SW480 (cell line): ENCODE results near the gene POLR2F.
"Not testable (repeated sequence)": the region's sequence is repeated elsewhere in the genome, so short reads cannot be mapped to it uniquely, and the experiment has no call there.

Experiments used
- DNase-seq: peaks from one replicate; pipeline ENCODE4 v3.0.0-alpha.2; 2016; ENCODE audit warnings: low spot score

Gene POLR2F

DNA sequence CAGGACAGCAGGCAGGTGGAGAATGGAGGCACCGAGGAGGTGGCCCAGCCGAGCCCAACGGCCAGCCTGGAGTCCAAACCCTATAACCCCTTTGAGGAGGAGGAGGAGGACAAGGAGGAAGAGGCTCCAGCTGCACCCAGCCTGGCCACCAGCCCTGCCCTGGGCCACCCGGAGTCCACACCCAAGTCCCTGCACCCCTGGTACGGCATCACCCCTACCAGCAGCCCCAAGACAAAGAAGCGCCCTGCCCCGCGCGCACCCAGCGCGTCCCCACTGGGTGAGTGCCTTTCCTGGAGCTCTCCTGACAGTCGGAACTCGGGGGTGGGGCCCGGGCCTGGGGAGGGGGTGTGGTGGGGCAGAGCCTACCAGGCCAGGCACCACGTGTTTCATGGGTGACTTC is 27.7 kb upstream of the POLR2F start:
- DNase-seq = no peak

DNA sequence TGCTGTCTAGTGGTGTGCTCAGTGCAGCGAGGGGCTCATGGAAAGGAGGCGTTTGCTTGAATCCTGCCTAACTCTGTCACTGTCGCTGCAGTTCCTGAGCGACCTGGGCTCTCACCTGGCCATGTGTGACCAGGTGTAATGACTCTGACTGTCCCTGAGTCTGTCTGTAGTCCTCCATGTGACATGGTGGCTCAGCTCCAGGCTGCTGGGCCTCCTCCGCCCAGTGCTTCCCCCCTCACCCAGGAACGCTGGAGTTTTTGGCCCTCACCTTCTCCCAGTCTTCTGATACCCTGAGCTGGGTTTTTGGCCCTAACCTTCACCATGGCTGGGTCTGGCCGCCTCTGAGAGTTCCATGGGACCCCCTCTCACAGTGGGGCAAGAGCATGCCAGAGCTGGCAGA is 27.1 kb upstream of the POLR2F start:
- no peak for DNase-seq

DNA sequence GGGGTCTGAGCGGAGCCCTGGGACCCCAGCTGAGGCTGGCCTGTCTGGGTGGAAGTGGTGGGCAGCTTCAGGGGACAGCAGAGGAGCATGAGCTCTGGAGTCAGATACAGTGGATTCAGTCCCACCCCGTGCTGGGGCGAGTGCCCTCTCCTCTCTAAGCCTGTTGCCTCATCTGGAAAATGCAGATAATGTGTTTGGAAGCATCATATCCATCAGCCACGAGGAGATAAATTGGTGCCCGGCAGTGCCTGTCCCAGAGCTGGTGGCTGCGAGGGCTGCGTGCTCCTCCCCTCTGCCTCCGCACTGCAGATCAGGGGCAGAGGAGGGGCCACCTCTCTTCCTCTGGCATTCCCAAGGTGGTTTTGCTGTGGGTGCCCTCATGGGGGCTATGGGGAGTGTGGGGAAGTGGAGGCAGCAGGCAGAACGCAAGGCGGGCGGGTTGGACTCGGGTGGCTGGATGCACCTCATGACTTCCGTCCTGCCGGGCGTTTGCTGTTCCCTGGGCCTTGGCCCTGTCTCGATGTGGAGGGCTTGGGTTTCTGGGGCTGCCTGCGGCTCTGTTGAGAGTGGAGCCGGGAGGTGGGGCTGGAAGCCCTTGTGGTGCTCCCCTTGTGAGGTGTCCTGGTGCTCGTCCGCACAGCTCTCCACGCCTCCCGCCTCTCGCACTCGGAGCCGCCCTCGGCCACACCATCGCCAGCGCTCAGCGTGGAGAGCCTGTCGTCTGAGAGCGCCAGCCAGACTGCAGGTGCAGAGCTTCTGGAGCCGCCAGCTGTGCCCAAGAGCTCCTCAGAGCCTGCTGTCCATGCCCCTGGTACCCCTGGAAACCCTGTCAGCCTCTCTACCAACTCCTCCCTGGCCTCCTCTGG is 26.5 kb upstream of the POLR2F start:
- no peak for DNase-seq

DNA sequence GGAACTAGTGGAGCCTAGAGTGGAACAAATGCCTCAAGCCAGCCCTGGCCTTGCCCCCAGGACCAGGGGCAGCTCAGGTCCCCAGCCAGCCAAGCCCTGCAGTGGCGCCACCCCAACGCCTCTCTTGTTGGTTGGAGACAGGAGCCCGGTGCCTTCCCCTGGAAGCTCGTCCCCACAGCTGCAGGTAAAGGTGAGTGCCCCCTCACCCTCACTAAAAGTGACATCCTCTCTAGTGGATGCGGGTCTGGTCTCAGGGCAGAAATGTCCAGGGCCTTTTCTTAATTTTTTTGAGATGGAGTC is 25.9 kb upstream of the POLR2F start:
- no peak for DNase-seq

DNA sequence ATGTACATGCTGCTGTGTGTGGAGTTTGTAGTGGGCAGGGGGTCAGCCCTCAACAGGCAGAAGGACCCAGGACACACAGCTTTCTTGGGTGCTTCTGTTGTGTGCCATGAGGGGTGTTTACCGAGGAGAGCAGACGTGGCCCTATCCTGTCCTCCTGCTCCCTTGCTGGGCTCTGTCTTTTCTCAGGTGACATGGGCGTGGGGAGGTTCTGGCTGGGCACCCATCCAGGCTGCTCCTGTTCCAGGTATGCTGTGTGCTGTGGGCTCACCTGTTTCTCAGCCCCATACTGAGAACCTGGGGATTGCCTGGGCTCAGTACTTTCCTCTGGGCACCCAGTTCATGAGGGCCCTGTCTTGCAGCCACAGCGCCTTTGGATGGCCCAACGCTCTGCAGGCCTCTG is 24.1 kb upstream of the POLR2F start:
- DNase-seq = no peak

DNA sequence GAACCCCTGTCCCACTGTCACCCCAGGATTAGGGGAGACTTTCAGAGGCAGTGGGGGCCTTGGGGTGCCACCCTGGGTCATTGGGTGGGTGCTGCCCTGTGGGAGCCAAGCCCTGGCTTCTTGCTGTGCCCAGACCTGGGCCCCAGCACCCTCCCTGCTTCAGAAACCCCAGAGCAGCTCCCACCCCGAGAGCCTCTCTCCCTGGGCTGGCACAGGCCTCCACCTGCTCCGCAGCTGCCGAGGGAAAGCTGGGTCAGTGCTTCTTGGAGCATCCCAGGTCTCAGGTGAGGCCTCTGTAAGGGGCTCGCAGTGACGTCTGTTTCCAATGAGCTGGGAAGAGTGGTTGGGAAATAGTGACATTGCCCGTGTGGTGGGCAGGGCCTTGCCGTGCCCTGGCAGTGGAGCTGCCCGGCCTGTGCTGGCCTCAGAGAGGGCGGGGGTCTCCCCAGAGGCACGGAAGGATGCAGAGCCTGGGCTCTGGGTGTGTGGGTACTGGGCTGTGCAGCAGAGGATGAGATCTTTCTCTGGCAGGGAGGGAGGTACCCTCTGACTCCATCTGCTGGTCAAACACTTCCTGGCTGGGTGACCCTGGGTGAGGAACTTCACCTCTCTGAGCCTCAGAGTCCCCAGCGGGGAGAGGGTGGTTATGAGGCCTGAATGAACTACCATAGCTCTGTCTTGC is 23.1 kb upstream of the POLR2F start:
- DNase-seq = no peak

DNA sequence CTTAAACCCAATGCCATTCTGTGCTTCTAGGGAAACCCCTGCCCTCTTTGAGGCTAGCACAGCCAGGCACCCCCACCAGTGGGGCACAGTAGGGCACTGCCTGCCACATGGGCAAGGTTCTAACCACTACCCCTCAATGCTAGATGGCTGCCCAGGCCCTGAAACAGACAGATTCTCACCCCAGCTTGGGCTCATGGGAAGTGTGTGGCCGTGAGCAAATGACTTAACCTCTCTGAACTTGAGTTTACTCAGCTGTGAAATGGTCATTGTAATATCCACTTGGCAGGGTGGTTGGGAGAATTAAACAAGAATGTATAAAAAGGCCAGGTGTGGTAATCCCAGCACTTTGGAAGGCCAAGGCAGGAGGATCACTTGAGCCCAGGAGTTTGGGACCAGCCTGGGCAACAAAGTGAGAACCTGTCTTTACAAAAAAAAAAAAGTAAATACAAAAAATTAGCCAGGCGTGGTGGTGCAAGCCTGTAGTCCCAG is 22.5 kb upstream of the POLR2F start:
- DNase-seq = no peak

DNA sequence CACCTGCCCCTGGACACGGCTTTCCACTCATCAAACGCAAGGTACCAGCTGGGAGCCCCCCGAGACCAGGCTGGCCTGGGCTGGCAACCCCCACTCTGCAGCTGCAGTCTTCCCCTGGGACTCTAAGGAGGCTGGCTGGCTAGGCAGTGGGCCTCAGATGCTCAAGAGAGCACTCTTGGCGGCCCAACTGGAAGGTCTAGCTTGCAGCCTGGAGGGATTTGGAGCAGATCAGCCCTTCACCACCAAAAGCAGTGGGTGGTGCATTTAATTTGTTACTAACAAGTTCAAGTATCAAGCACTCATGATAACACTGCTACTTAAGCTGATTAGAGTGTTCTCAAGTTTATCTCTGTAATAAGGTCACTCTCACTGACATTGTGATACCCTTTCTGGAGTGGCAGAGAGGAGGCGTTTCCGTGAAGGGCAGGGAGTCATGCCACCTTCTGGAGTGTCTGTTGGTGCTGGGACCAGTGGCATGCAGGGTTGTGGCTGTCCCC is 21.6 kb upstream of the POLR2F start:
- no peak for DNase-seq

DNA sequence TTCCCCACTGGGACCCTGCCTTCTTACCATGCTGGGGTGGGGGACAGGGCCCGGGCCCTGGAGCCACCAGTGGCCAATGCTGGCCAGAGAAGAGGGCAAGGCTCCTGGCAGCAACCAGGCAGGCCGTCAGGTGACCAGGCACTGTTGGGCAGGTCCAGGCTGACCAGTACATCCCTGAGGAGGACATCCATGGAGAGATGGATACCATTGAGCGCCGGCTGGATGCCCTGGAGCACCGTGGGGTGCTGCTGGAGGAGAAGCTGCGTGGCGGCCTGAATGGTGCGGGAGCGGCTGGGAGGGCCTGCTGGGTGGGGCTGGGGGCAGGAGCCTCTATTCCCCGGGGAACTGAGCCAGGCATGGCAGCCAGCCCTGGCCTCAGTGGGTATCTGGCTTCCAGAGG is 21.1 kb upstream of the POLR2F start:
- no peak for DNase-seq

DNA sequence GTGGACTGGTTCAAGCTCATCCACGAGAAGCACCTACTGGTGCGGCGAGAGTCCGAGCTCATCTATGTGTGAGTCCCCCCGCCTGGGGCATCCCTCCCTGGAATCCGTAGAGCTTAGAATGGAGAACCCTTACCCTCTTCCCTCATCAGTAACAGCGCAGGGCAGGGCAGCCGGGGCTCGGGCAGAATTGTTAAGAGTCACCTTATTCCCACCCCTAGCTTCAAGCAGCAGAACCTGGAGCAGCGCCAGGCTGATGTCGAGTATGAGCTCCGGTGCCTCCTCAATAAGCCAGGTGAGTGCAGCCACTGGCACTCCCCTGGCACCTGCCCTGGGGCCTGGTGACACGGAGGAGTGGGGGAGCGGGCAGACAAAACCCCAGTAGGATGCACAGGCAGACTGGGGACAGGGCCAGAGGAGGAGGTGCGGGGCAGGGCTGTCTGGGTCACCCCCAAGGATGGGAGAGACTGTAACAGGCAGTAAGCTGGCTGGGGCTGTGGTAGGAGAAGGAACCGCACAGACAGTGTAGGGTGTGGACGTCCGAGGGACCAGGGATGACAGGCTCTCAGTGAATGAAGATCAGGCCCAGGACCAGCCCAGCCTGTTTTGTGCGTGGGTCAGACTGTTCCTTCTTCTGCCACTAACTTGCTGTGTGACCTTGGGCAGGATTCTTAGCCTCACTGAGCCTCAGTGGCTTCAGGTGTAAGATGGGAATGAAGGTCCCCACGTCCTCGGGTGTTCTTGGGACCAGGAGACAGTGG is 20.5 kb upstream of the POLR2F start:
- DNase-seq = no peak

DNA sequence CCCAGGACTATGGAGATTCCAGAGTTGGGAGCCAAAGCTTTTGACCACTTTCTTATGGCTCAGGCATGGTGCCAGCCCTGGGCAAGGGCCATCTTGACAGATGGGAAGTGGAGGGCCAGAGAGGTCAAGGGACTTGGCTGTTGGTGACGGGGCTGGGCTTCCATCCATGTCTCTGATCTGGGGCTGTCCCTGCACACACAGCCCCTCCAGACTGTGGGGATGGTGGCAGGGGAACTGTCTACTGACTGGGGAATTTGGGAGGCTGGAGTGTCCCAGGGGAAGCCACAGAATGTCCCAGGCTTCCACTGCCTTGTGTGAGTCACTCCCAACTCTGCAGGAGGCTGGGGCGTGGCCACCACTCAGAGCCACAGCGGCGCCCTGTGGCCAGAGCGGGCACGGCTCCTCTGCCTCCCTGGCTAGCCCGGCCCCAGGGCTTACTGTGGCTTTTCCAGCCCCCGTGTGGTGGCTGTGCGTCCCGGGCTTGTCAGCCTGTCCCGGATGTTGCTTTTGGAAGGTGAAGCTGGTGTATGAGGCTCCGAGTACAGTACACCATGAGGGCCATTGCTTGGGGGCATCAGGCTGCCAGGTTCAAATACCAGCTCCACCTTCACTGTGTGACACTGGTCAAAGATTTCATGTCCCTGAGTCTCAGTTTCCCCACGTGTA is 19.7 kb upstream of the POLR2F start:
- peak; percentile 87 for DNase-seq

DNA sequence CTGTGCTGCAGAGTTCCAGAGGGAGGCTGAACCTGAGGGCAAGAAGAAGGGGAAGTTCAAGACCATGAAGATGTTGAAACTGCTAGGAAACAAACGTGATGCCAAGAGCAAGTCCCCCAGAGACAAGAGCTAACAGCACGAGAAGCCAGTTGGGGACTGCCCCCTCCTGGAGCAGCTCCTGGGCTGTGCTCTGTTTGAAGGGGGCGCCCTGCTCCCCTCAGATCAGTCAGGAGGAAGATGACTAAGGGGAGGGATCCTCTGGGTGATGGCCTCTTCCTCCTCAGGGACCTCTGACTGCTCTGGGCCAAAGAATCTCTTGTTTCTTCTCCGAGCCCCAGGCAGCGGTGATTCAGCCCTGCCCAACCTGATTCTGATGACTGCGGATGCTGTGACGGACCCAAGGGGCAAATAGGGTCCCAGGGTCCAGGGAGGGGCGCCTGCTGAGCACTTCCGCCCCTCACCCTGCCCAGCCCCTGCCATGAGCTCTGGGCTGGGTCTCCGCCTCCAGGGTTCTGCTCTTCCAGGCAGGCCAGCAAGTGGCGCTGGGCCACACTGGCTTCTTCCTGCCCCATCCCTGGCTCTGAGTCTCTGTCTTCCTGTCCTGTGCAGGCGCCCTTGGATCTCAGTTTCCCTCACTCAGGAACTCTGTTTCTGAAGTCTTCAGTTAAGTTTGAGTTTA is 12.7 kb upstream of the POLR2F start:
- no peak for DNase-seq

DNA sequence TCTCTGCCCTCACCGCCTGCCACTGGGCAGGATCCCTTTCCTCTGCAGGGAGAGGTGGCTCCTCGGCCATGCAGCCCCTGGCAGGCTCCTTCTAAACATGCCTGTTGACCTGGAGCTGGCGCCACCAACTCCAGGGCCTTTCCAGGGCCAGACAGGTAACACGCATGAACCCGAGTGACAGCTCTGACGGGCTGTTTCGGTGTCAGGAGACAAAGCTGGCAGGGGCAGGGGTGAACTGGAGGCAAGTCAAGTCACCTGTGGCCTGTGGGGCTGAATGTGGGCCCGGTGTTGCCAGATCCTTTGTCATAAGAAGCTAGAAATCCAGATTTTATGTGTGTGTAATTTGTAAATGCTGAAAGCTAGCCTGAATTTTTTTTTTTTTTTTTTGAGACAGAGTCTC is 11.4 kb upstream of the POLR2F start:
- DNase-seq = no peak

DNA sequence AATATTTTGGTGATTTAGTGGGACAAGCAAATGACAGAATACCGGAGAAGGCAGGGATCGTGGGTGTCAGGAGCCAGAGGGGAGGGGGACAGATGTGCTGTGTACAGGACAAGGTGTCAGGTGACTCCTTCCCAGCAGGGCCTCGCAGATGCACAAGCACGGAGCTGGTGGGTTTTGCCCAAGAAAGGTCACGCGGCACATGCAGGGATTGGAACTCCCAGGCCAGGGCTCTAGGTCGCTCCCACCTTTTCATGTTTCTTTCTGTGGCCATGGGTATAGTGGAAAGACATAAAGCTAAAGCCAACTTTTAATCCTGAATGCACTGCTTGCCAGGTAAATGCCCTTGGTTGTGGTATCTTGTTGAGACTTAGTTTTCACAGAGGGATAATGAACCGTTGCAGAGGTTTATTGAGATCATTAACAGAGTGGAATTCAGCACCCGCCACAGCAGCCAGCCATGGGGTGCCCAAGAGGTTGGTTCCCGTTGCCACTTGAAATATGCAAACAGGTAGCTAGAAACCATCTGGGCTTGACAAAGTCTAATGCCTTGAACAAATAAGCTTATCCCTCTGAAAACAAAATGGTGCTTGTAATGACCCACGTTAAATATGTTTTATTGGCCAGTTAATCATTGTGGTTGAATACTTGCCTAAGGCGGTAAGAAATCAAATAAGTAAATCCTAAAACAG is 10.2 kb upstream of the POLR2F start:
- no peak for DNase-seq

DNA sequence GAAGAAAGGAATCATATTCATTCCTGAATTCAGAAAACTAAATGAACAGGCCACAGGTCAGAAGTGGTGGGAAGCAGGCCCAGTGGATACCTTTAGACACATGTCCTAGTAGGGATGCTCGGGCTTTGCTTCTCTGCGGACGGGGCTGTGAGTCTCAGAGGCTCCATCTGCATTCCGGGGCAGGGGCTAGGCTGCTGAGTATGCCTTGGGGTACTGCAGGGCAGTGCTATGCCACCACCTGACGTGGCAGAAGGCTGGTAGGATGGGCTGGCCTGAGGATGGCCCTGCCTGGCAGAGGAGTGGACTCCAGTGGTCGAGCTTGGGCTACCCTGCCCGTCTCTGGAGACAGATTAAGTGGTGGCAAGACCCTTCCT is 9.7 kb upstream of the POLR2F start:
- DNase-seq = no peak

DNA sequence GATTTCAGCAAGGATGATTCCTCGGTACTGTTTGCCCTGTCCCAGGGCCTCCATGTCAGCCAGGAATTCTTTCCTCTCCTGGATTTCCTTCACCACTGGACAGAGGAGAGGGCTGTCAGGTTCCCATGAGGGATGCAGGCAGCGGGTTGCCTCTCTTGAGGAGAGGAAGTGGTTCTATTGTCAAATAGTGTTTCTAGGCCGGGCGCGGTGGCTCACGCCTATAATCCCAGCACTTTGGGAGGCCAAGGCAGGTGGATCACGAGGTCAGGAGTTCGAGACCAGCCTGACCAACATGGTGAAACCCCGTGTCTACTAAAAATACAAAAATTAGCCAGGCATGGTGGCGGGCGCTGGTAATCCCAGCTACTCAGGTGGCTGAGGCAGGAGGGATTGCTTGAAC is 9.1 kb upstream of the POLR2F start:
- DNase-seq = not testable (repeated sequence)

DNA sequence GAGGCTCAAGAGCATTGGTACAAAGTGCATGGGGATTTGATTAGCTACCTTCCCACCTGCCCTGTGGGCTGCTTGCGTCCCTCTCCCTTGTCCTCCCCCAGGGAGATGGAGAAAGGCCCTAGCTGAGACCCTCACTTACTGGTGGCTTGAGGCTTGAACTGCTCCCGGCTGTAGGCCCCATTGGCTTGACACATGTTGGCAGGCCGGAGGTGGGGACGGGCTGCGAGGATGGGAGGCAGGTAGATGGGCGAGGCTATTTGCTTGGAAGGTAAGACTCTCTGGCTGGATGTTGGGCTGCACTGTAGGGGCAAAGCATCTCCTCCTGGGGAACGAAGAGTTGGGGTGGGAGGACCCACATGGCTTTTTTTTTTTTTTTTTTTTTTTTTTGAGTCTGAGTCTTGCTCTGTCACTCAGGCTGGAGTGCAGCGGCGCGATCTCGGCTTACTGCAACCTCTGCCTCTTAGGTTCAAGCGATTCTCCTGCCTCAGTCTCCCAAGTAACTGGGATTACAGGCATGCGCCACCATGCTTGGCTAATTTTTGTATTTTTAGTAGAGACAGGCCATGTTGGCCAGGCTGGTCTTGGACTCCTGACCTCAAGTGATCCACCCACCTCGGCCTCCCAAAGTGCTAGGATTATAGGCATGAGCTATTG is 6.2 kb upstream of the POLR2F start:
- DNase-seq = not testable (repeated sequence)

DNA sequence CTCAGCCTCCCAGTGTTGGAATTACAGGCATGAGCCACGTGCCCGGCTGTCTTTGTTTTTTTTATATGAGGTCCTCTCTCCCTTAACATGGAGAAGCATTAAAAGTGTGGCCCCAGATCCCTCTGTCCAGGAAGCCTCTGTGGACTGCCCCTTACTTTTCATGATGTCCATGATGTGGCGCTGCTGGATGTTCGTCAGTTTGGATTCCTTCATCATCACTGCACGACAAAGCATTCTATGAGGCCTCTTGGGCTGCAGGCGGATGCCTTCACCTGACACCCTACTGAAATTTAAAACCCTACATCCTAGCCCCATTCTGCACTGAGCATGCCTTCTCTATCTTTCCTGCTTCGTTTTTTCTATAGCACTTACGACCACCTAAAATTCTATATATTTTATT is 2.2 kb upstream of the POLR2F start:
- peak; percentile 20 for DNase-seq

DNA sequence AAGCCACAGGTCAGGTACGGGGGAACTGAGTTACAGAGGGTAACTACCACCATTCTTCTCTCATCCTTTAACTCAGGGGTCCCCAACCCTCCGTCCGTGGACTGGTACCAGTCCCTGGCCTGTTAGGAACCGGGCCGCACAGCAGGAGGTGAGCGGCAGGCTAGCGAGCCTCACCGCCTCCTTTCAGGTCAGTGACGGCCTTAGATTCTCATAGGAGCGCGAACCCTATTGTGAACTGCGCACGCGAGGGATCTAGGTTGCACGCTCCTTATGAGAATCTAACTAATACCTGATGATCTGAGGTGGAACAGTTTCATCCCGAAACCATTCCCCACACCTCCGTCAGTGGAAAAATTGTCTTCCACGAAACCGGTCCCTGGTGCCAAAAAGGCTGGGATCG is 870 bp upstream of the POLR2F start:
- not testable (repeated sequence) for DNase-seq

DNA sequence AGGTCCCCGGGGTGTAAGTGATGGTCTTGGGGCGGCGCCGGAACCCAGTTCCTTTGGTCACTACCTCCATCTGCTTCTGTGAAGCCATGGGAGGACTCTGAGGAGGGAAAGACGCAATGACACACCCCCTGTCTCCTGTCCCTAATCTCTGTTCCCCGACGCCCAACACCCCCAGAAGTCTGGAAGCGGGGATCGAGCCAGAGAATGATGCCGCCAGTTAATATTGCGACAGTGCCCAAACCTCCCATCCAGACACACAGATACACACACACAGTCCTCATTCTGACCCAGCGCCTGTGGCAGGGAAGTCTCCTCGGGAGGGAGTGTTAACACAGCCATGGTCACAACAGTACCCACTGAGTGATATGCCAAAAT is 450 bp upstream of the POLR2F start:
- peak; percentile 25 for DNase-seq

DNA sequence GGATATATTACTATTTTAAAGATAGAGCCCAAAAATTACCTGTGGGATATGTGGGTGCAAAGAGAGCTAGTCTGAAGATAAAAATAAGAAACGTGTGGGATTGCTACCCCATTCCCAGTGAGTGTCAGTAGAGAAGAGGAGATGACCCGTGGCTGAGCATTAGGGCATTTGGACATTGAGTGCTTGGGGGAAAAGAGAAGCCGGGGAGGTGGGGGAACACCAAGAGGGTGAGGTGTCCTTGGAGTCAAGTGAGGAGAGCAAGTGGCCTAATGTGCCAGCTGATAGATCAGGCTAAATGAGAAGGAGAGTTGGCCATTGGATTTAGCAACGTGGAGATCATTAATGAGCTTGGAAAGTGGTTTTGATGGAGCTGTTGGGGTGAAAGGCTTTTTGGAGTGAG is 1.2 kb downstream of the POLR2F start:
- no peak for DNase-seq
